KMS-11 (cell line): ENCODE data around the gene GART.

Experiments used
- H2AFZ ChIP-seq: fragments of 200-600 bp; sonication (generic); 2 replicates; pipeline ENCODE4 v1.6.1; 2016; ENCODE audit warnings: antibody characterized with exemption, mixed run types, low read depth
- H3K27ac ChIP-seq: fragments of 200-600 bp; sonication (generic); 2 replicates; pipeline ENCODE4 v1.6.1; 2016; ENCODE audit warnings: mild to moderate bottlenecking, mixed run types
- H3K27me3 ChIP-seq: fragments of 200-600 bp; sonication (generic); 2 replicates; pipeline ENCODE4 v1.6.1; 2017; ENCODE audit warnings: mild to moderate bottlenecking, low read depth, mixed run types, moderate library complexity; ENCODE audit not compliant: insufficient read depth
- H3K36me3 ChIP-seq: fragments of 200-600 bp; sonication (generic); 2 replicates; pipeline ENCODE4 v1.6.1; 2017; ENCODE audit warnings: mild to moderate bottlenecking, mixed run types; ENCODE audit not compliant: insufficient read depth
- H3K4me1 ChIP-seq: fragments of 200-600 bp; sonication (generic); 2 replicates; pipeline ENCODE4 v1.6.1; 2016; ENCODE audit warnings: mild to moderate bottlenecking, low read depth, mixed run types; ENCODE audit not compliant: poor library complexity, severe bottlenecking
- H3K4me2 ChIP-seq: fragments of 200-600 bp; sonication (generic); 2 replicates; pipeline ENCODE4 v1.7.0; 2016; ENCODE audit warnings: mild to moderate bottlenecking, mixed run types
- H3K4me3 ChIP-seq: fragments of 200-600 bp; sonication (generic); IDR thresholded peaks from 2 replicates; pipeline ENCODE4 v1.6.1; 2017; ENCODE audit warnings: low read depth, low read length, mixed read lengths; ENCODE audit not compliant: insufficient read depth
- H3K79me2 ChIP-seq: fragments of 200-600 bp; sonication (generic); 2 replicates; pipeline ENCODE4 v1.6.1; 2016; ENCODE audit warnings: low read depth, mixed run types; ENCODE audit not compliant: insufficient read depth
- H3K9ac ChIP-seq: fragments of 200-600 bp; sonication (generic); 2 replicates; pipeline ENCODE4 v1.6.1; 2016; ENCODE audit warnings: mild to moderate bottlenecking, mixed run types
- H4K20me1 ChIP-seq: fragments of 200-600 bp; sonication (generic); 2 replicates; pipeline ENCODE4 v1.6.1; 2016; ENCODE audit warnings: mild to moderate bottlenecking, mixed run types; ENCODE audit not compliant: insufficient read depth
- CTCF ChIP-seq: fragments of 200-600 bp; sonication (generic); conservative IDR thresholded peaks from 2 replicates; pipeline ENCODE4 v1.6.1; 2017; ENCODE audit warnings: low read depth, mild to moderate bottlenecking, antibody characterized with exemption, low read length, moderate library complexity, mixed read lengths

The GART gene

GRCh38 chr21:33455686-33456446 is 86.1 kb downstream of the GART start:
- Histone ChIP-seq H3K9ac (no peak overlapping the region), H3K4me1 (no peaks in the 10 kb centered on the region), H2AFZ (no peak overlapping the region), H3K79me2 (no peaks in the 10 kb centered on the region), H3K4me2 (no peak overlapping the region), H3K4me3 (no peak overlapping the region), H3K27ac (no peak overlapping the region), H3K36me3 (no peaks in the 10 kb centered on the region), H3K27me3 (no peaks in the 10 kb centered on the region), H4K20me1 (no peaks in the 10 kb centered on the region)
- no peak for TF ChIP-seq CTCF
